ENCODE measurements around the gene SLC9A5.
A peak's percentile ranks its signal among the peaks of the same experiment; 100 is the strongest.

The SLC9A5 gene

DNA sequence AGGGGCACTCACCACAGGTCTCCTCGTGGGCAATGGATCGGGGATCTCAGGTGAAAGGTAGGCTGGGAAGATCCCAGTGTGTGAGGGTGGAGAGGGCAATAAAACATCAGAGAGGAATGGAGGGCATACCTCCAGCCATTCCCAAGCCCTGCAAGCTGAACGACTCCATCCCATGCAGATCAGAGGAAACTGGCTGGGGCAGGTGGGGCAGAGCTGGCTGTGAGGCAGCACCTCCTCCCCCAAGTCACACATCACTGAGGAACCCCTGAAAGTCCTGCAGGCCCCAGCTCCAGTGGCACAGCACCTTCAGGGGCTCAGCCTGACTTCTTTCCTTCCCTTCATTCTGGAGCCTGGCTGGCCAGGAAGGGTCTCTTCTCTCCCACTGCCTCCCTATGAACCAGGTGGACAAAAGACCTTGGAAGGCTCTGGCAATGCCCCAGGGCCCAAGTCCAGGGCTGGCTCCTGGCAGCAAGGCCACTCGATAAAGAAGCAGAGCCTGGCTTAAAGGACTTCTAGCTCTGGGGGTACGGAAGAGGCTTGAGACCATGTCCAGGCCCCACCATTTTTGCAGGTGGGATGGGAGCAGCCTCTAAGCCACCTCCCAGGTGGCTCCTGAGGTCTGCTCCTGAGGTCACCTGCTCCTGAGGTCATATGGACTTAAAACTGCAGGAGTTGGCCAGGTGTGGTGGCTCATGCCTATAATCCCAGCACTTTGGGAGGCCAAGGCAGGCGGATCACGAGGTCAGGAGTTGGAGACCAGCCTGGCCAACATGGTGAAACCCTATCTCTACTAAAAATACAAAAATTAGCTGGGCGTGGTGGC is 35.4 kb upstream of the SLC9A5 start:
- no peak overlapping the region for H3K4me3 ChIP-seq (ENCODE audit: low read depth, low read length)

DNA sequence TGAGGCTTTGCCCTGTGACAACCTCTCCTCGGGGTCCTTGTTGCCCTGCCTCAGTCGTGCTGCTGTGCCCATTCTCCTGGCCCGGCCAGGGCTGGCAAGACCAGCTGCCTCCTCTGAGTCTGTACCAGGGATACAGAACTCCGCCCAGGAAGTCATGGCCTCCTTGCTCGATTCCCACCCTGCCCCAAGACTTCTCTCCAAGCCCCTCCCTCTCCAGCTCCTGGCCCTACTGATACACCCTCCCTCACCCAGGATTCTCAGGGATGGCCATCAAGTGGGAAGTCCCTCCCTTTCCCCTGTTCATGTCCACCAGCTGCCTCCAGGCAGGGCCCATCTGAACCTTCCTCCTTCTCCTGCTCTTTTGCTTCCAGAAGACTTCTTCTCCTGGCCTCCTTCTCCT is 33.1 kb upstream of the SLC9A5 start:
- no peak overlapping the region for H3K4me3 ChIP-seq (ENCODE audit: low read depth, low read length)

- no peak overlapping the region for H3K4me3 ChIP-seq (ENCODE audit: low read depth, low read length)
Observed at GRCh38 chr16:67216612-67217490, 31.9 kb upstream of the SLC9A5 start.

GRCh38 chr16:67223992-67224391 is 24.8 kb upstream of the SLC9A5 start:
- H3K4me3 ChIP-seq (ENCODE audit: low read depth, low read length) = no peak overlapping the region

DNA sequence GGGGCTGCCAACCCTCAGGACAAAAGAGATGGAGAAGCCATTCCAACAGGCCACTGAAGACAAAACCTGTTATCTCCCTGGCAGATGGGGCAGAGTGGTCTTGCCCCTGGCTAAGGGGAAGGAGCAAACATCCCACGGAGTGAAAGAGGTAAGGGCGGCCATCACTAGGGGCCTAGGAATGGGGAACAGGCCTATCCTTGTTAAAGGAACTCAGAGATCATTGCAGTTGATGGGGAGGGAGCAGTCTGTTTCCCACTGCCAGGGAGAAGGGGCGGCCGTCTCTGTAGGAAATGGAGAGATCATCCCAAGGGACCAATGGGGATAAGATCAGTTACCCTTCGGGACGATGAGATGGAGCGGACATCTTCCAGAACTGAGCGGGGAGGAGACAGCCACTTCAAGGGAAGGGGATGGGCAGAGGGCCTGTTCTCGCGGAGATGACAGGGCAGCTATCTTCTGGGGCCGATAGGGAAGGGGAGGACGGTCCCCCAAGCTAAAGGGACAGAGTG is 22.4 kb upstream of the SLC9A5 start:
- peak overlapping the region; percentile 95 for H3K4me3 ChIP-seq (ENCODE audit: low read depth, low read length)

GRCh38 chr16:67226804-67227566 is 21.8 kb upstream of the SLC9A5 start, which contains the start of gene TMEM208:
TMEM208 (plus strand) TSS chr16:67227130; CDS start chr16:67227219, 89 bp downstream.
- H3K4me3 ChIP-seq (ENCODE audit: low read depth, low read length) = peak within 1 kb of the TSS; percentile 95

DNA sequence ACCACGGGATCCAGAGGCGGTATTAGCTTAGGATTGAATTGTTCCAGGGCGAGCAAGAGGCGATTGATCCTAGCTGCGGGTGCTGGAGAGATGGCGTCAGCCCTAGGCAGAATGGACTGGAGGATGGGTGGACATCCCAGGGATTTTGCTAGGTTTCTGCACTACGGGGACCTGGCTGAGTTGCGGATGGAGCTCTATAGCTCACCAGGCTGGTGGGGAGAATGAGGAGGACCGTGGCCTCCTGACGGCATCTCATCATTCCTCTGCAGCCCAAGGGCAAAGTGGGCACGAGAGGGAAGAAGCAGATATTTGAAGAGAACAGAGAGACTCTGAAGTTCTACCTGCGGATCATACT is 21.2 kb upstream of the SLC9A5 start:
- H3K4me3 ChIP-seq (ENCODE audit: low read depth, low read length) = peak overlapping the region; percentile 95

- H3K4me3 ChIP-seq (ENCODE audit: low read depth, low read length) = no peak overlapping the region
Observed at GRCh38 chr16:67228034-67228785, 20.6 kb upstream of the SLC9A5 start.

DNA sequence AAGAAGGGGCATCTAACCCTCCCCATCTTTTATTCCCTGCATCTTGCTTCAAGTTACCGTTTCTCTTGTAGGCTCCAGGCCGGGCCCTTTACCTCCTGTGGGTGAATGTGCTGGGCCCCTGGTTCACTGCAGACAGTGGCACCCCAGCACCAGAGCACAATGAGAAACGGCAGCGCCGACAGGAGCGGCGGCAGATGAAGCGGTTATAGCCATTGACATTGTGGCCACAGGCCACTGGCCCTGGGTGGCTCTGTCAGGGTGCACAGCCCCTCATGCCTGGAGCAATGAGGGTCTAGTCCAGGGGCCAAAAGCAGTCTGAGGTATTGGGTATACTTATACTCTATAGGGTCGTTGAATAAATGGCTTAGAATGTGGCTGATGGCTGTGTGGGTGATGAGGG is 19.9 kb upstream of the SLC9A5 start:
- H3K4me3 ChIP-seq (ENCODE audit: low read depth, low read length) = no peak overlapping the region

DNA sequence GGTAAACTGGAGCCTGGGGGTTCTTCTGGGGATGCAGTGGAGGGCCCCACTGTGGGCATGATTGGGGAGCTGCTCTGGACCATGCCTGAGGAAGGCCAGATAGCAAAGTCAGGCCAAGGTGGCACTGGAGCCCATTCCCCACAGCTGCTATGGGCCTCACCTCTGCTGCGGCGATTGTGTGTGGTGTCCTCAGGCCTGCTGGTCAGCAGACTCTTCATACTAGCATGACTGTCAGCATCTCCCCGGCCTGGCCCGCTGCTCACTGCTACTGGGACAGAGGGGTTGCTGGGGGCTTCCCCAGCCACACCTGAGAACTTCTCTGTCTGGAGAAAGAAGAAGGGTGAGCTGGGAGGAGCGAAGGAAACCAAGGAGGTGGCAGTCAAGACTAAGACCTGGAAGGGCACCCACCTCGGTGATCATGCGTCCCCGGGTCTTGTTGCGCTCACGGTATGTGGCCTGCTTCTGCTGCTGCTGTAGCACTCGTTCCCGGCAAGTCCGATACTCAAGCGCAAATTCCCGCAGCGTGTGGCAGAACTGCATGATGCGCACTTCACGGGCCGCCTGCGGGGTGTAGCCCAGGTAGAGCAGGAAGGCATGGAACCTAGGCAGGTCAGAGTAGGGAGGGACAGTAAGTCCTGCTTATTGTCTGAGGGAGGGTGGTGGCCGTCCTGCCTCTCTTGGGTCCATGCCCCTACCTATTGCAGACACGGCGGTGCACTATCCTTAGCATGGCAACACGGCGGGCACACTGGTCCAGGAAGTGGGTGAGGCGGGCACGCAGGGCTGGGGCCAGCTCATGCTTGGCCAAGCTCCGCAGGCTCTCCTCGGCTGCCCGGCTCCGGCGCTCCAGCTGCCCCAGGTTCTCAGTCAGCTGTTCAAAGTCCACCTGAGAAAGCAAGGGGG is 18.6 kb upstream of the SLC9A5 start:
- no peak overlapping the region for H3K4me3 ChIP-seq (ENCODE audit: low read depth, low read length)

GRCh38 chr16:67230809-67231660 is 17.7 kb upstream of the SLC9A5 start:
- no peak overlapping the region for H3K4me3 ChIP-seq (ENCODE audit: low read depth, low read length)

DNA sequence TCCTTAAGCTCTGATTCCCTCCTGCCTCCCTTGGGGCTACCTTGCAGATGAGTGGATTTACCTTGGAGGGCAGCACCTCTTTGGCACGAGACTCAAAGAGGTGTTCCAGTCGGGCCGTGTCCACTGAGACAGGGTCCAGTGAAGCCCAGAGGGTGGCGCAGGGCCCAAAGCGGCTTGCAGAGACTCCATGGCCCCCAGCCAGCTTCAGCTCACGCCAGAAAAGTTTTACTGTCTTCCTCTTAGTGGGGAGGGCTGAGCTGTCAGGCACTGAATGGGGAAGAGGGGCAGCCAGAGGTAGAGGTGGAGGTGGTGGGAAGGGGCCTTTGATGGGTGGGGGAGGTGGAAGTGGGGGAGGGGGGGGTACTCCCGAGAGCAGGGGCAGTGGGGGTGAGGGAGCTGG is 15.2 kb upstream of the SLC9A5 start:
- no peak overlapping the region for H3K4me3 ChIP-seq (ENCODE audit: low read depth, low read length)

GRCh38 chr16:67234180-67234597 is 14.6 kb upstream of the SLC9A5 start:
- H3K4me3 ChIP-seq (ENCODE audit: low read depth, low read length) = no peak overlapping the region

GRCh38 chr16:67235816-67236562 is 12.8 kb upstream of the SLC9A5 start:
- no peak overlapping the region for H3K4me3 ChIP-seq (ENCODE audit: low read depth, low read length)

GRCh38 chr16:67236563-67237395 is 12.0 kb upstream of the SLC9A5 start:
- no peak overlapping the region for H3K4me3 ChIP-seq (ENCODE audit: low read depth, low read length)

- H3K4me3 ChIP-seq (ENCODE audit: low read depth, low read length) = no peak overlapping the region
Observed at GRCh38 chr16:67237396-67238277, 11.1 kb upstream of the SLC9A5 start.
